K562 (cell line): ENCODE results near the gene PUDP. TPM values are rescaled to one million over a fixed set of nuclear protein-coding genes. Genes with fewer than 3 reads are reported as not detected.
A peak's percentile ranks its signal among the peaks of the same experiment; 100 is the strongest.

Experiments
- ATAC-seq: fragments of 200-7000 bp; cut with Tn5 transposase; 3 replicates; pipeline ENCODE4 v1.9.1; 2020; ENCODE audit warnings: moderate library complexity
- BruUV-seq: library from RNA; stranded (reverse); fragments of 400-500 nt; replicated peaks from 2 replicates; lab custom pipeline; 2021; lab: Mats Ljungman, UMichigan
- CTCF ChIA-PET: fragments of 300-600 bp; formaldehyde crosslinking; extraction: SDS; loops from one replicate; lab custom pipeline; 2021; ENCODE audit warnings: low intra/inter-chr PET ratio; lab: Yijun Ruan, JAX
- POLR2A ChIA-PET: fragments of 300-600, 350-650 bp; sonication (Branson Sonifier 250); formaldehyde crosslinking; extraction: SDS; loops from one replicate; lab custom pipeline; 2021; ENCODE audit warnings: antibody characterized with exemption, inconsistent platforms; lab: Yijun Ruan, JAX
- DNase-seq, 4 experiments: peaks; one replicate each; pipeline versions ENCODE4 v3.0.0 to v3.0.0-alpha.2; 2011 to 2018; ENCODE audit warnings: low spot score in 3 of 4, mixed read lengths in 3 of 4; ENCODE audit errors: extremely low read depth in 1 of 4
- FAIRE-seq: peaks from 2 replicates; lab custom pipeline; 2011; peaks lifted over from hg19 to GRCh38; lab: Jason Lieb, UNC
- H2AFZ ChIP-seq: 2 replicates; pipeline ENCODE4 v1.6.0; 2011; ENCODE audit warnings: low read depth, low read length, control low read depth, inconsistent platforms
- H3K27ac ChIP-seq: fragments of 200-600 bp; 3 replicates; pipeline ENCODE4 v1.8.0; 2011; ENCODE audit warnings: low read depth, mild to moderate bottlenecking, control low read depth, inconsistent platforms, low read length, moderate library complexity, mixed read lengths; ENCODE audit errors: extremely low read depth
- H3K27me3 ChIP-seq, 2 experiments: fragments of 300-600 bp in 1 of 2; 2 replicates in 1 of 2; 3 replicates in 1 of 2; pipeline versions ENCODE4 v1.6.0 to v1.8.0; 2011; ENCODE audit warnings: inconsistent platforms in 2 of 2, low read length in 2 of 2, mild to moderate bottlenecking in 1 of 2, mixed read lengths in 1 of 2, moderate library complexity in 1 of 2; ENCODE audit not compliant: control insufficient read depth in 2 of 2, insufficient read depth in 2 of 2
- H3K36me3 ChIP-seq: fragments of 300-600 bp; 3 replicates; pipeline ENCODE4 v1.8.0; 2011; ENCODE audit warnings: mild to moderate bottlenecking, low read length, inconsistent platforms; ENCODE audit not compliant: control insufficient read depth, insufficient read depth
- H3K4me1 ChIP-seq, 2 experiments: fragments of 200-600 bp in 1 of 2; replicated peaks in 1 of 2; 2 replicates in 1 of 2; 3 replicates in 1 of 2; pipeline versions ENCODE4 v1.5.1 to v1.8.0; 2011; ENCODE audit warnings: inconsistent platforms in 2 of 2, low read length in 2 of 2, mild to moderate bottlenecking in 1 of 2, mixed read lengths in 1 of 2, moderate library complexity in 1 of 2; ENCODE audit not compliant: control insufficient read depth in 2 of 2, insufficient read depth in 2 of 2
- H3K4me2 ChIP-seq: 2 replicates; pipeline ENCODE4 v1.6.1; 2011; ENCODE audit warnings: low read length, control low read depth, inconsistent platforms, mixed read lengths; ENCODE audit not compliant: insufficient read depth
- H3K4me3 ChIP-seq: fragments of 200-600 bp; sonication (generic), shearing (Covaris generic); 2 replicates; pipeline ENCODE4 v1.5.1; 2016; ENCODE audit warnings: control low read depth, inconsistent platforms
- H3K79me2 ChIP-seq: fragments of 200-600 bp; 3 replicates; pipeline ENCODE4 v1.8.0; 2011; ENCODE audit warnings: low read length, inconsistent platforms; ENCODE audit not compliant: control insufficient read depth, insufficient read depth
- H3K9ac ChIP-seq, 2 experiments: 2 replicates each; pipeline versions ENCODE4 v1.6.0 to v1.6.1; 2011; ENCODE audit warnings: low read depth in 2 of 2, low read length in 2 of 2, control low read depth in 1 of 2, inconsistent platforms in 1 of 2, mild to moderate bottlenecking in 1 of 2, mixed read lengths in 1 of 2; ENCODE audit not compliant: insufficient read depth in 1 of 2
- H3K9me1 ChIP-seq: one replicate; pipeline ENCODE4 v1.6.0; 2011; ENCODE audit warnings: inconsistent platforms, mild to moderate bottlenecking, low read length, moderate library complexity; ENCODE audit not compliant: control insufficient read depth, insufficient read depth
- H3K9me3 ChIP-seq: replicated peaks from 2 replicates; pipeline ENCODE4 v1.5.1; 2011; ENCODE audit warnings: low read depth, low read length, inconsistent platforms; ENCODE audit not compliant: control insufficient read depth, insufficient read depth
- H4K20me1 ChIP-seq: replicated peaks from 2 replicates; pipeline ENCODE4 v1.6.1; 2011; ENCODE audit warnings: low read length, inconsistent platforms, mixed read lengths; ENCODE audit not compliant: control insufficient read depth, insufficient read depth
- ATF7 ChIP-seq: fragments of 450-650 bp; IDR thresholded peaks from 2 replicates; pipeline ENCODE4 v1.7.1; 2014; ENCODE audit warnings: mild to moderate bottlenecking, moderate library complexity
- BMI1 ChIP-seq: fragments of 150-350 bp; IDR thresholded peaks from 2 replicates; pipeline ENCODE4 v1.6.1; 2014; ENCODE audit warnings: low read length
- CREM ChIP-seq: IDR thresholded peaks from 2 replicates; pipeline ENCODE4 v1.6.1; 2014; ENCODE audit warnings: antibody characterized with exemption, low read depth
- EZH2 ChIP-seq: IDR thresholded peaks from 2 replicates; pipeline ENCODE4 v1.6.1; 2012; ENCODE audit warnings: low read depth, mild to moderate bottlenecking, inconsistent platforms, low read length, borderline replicate concordance
- GABPB1 ChIP-seq: sonication (generic); formaldehyde crosslinking; IDR thresholded peaks from 2 replicates; pipeline ENCODE4 v1.8.0; 2022; ENCODE audit warnings: mild to moderate bottlenecking, missing genetic modification reagents
- GTF2E2 ChIP-seq: fragments of 200-800 bp; sonication (Bioruptor generic); IDR thresholded peaks from 2 replicates; pipeline ENCODE4 v1.6.1; 2016; ENCODE audit warnings: missing genetic modification characterization, missing compliant biosample characterization
- HMGN3 ChIP-seq: IDR thresholded peaks from 2 replicates; pipeline ENCODE4 v1.6.1; 2011; ENCODE audit warnings: borderline replicate concordance, low read depth, mild to moderate bottlenecking, mixed read lengths, low read length; ENCODE audit not compliant: insufficient read length; ENCODE audit errors: extremely low read depth
- NR2C2 ChIP-seq, 2 experiments: fragments of 200-800 bp in 1 of 2; sonication (Bioruptor generic) in 1 of 2; sonication (generic) in 1 of 2; formaldehyde crosslinking in 1 of 2; IDR thresholded peaks; 2 replicates each; pipeline versions ENCODE4 v1.6.1 to v1.8.0; 2016 to 2022; ENCODE audit warnings: mild to moderate bottlenecking in 1 of 2, missing compliant biosample characterization in 1 of 2, missing genetic modification characterization in 1 of 2, missing genetic modification reagents in 1 of 2
- POLR2G ChIP-seq: fragments of 200-400 bp; formaldehyde crosslinking; IDR thresholded peaks from 2 replicates; pipeline ENCODE4 v1.6.1; 2017; ENCODE audit warnings: low read depth, mild to moderate bottlenecking, antibody characterized with exemption, low read length, moderate library complexity
- PRMT5 ChIP-seq: sonication (generic); formaldehyde crosslinking; IDR thresholded peaks from 2 replicates; pipeline ENCODE4 v1.5.0; 2020; ENCODE audit warnings: missing genetic modification reagents
- RFX1 ChIP-seq: fragments of 450-650 bp; IDR thresholded peaks from 2 replicates; pipeline ENCODE4 v1.6.1; 2016; ENCODE audit warnings: mild to moderate bottlenecking, moderate library complexity
- SMARCE1 ChIP-seq: fragments of 450-650 bp; IDR thresholded peaks from 2 replicates; pipeline ENCODE4 v1.7.1; 2016; ENCODE audit warnings: mild to moderate bottlenecking
- SREBF2 ChIP-seq: sonication (generic); formaldehyde crosslinking; IDR thresholded peaks from 2 replicates; pipeline ENCODE4 v1.4.0; 2020; ENCODE audit warnings: mild to moderate bottlenecking, missing genetic modification reagents
- SRSF7 ChIP-seq: fragments of 200-400 bp; formaldehyde crosslinking; optimal IDR thresholded peaks from 2 replicates; pipeline ENCODE3; 2017; ENCODE audit warnings: mild to moderate bottlenecking, low read depth, low read length
- TARDBP ChIP-seq: fragments of 450-650 bp; IDR thresholded peaks from 2 replicates; pipeline ENCODE4 v1.6.1; 2016
- ZNF785 ChIP-seq: fragments of 250-450 bp; sonication (Bioruptor Pico); IDR thresholded peaks from 2 replicates; pipeline ENCODE4 v1.4.0; 2020; ENCODE audit warnings: mild to moderate bottlenecking
- WGBS: fragments of 100-300 bp; shearing (Covaris generic); methylation state at CpG from one replicate; pipeline ENCODE4 v1.1.6; 2016; ENCODE audit warnings: low coverage, mixed read lengths; ENCODE audit not compliant: insufficient coverage; ENCODE audit errors: missing lambda C conversion rate; 5-methylcytosine and 5-hydroxymethylcytosine counted together
- in situ Hi-C: fragments of 300-500 bp; cut with MboI; formaldehyde crosslinking; loops from 4 replicates; pipeline ENCODE4 v1.15.0; 2018; ENCODE audit warnings: inconsistent platforms, mixed read lengths
- intact Hi-C: fragments of 100-400 bp; cut with micrococcal nuclease; formaldehyde crosslinking; loops from 2 replicates; pipeline ENCODE4 v1.14.2; 2022
- polyA plus RNA-seq, 8 experiments: library from polyadenylated mRNA; depleted of rRNA in 4 of 8; stranded (reverse) in 5 of 8; unstranded in 3 of 8; fragments of >200 nt; fragmentation: Nextera tagmentation in 2 of 8; fragmentation: Illumina TruSeq in 1 of 8; extraction: Ambion mirVana in 2 of 8; extraction: Trizol in 1 of 8; gene quantifications; 2 replicates each; pipeline versions ENCODE4 v1.2.1 to v1.2.3, GENCODE V29; 2011 to 2014; ENCODE audit warnings: inconsistent platforms in 1 of 8, missing spikeins in 1 of 8
- total RNA-seq, 7 experiments: library from RNA; depleted of rRNA in 6 of 7; stranded (reverse); fragments of >200 nt in 6 of 7; fragmentation: Illumina TruSeq in 2 of 7; extraction: Trizol in 2 of 7; gene quantifications; 2 replicates each; pipeline versions ENCODE4 v1.2.1 to v1.2.3, GENCODE V29; 2011 to 2021; ENCODE audit warnings: low replicate concordance in 1 of 7
- TF ChIP-seq, protein P1 (sequence below): fragments of 250-450 bp; sonication (Bioruptor Pico); IDR thresholded peaks from 2 replicates; pipeline ENCODE4 v1.4.0; 2020; ENCODE audit warnings: mild to moderate bottlenecking
- TF ChIP-seq, protein P2 (sequence below): sonication (generic); formaldehyde crosslinking; IDR thresholded peaks from 2 replicates; pipeline ENCODE4 v1.8.0; 2022; ENCODE audit warnings: mild to moderate bottlenecking, missing genetic modification reagents, borderline replicate concordance

PUDP gene
- total and polyA plus RNA-seq, 9 of the 15 experiments (the other 6 are each of a cell fraction or from before 2014, with no cell fraction given): 13.6 to 63.0 (median 29.2) TPM

DNA sequence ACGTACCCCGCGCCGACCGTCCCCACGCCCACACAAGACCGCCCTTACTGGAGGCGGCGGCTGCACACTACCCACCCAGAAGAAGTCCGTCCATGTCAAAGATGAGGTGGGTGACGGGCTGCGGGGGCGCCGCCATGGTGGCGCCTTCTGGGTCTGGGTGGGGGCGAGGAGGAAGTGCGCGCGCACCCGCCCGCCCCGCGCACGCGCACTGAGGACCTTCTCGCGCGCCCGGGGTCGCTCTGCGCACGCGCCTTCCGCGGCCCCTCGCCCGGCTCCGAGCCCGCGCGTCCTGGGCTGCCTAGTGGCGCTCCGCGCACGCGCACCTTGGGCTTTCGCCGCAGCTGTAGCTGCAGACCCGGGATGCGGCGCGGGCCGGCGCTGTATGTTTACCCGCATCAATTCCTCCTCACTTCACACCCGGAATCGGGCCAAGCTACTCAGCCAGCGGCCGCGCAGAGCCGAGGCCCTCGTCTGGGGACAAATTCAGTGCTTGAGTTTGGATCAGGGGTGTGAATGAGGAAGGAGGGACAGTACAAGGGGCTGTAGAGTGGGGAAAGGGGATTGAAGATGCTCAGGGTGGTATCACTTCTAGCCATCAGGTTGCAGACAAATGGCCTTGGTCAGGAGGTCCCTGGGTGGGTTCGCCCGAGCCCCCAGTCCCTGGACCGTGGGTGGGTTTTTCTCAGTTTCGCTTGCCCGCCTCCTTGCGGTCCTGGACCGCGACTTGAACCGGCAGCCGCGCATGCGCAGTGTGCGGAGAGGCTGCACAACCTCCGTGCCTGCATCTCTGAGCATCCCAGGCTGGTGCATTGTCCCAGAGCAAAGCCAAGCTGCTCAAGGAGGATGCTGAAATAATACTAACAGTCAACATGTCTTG, at the start of gene PUDP (continued):
- TF ChIP-seq HMGN3 (peak; percentile 44), NR2C2 (CRISPR knock-in tag; IDR thresholded peaks at IDR 0.05) (no peak), NR2C2 (tag; IDR thresholded peaks at IDR 0.05) (peak; percentile 31; the same call in 1 of the 2 replicates), EZH2 (no peak), POLR2G (peak; percentile 83), CREM (peak; percentile 52), GABPB1 (CRISPR knock-in tag) (0 out of 2 replicates have a peak, but pooled peaks have one; percentile 7), SMARCE1 (peak; percentile 74; the same call in 1 of the 2 replicates)

DNA sequence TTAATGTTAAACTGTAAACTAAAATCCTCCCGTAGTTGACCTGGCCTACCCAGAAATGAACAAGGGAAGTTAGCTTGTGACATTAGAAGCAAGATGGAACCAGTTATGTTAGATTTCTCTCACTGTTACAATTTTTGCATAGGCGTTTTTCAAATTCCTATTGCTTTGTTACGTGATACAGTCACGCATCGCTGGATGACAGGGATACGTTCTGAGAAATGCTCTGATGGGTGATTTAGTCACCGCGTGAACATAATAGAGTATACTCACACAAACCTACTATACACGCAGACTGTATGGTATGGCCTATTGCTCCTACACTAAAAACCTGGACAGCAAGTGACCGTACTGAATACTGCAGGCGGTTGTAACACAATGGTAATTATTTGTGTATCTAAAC, 46.7 kb upstream of the PUDP start:
- WGBS: 34% methylated on average over 11 of the region's 11 CpGs
- H3K9me1 ChIP-seq: no peaks in the 10 kb centered on the region
- in situ Hi-C loops: no loop called here
- DNase-seq: no peak
- H3K4me3 ChIP-seq: no peak overlapping the region
- H4K20me1 ChIP-seq: no peaks in the 10 kb centered on the region
- H3K27ac ChIP-seq: no peak overlapping the region
- no peaks in the 10 kb centered on the region for H3K79me2 ChIP-seq
- H3K9ac ChIP-seq: no peak overlapping the region
- FAIRE-seq: no peak
- ChIA-PET CTCF (no interaction called here), POLR2A (no interaction called here)
- H3K36me3 ChIP-seq: no peaks in the 10 kb centered on the region
- intact Hi-C loops: no loop called here
- BruUV-seq: no TSS peak
- no peaks in the 10 kb centered on the region for H3K9me3 ChIP-seq
- no peaks in the 10 kb centered on the region for H3K27me3 ChIP-seq
- H3K4me2 ChIP-seq: no peak overlapping the region
- no peak overlapping the region for H2AFZ ChIP-seq
- no peaks in the 10 kb centered on the region for H3K4me1 ChIP-seq
- ATAC-seq: no peak
- TF ChIP-seq RFX1: no peak
- TF ChIP-seq ATF7: no peak
- no peak for TF ChIP-seq GTF2E2 (tag)
- TF ChIP-seq PRMT5 (CRISPR knock-in tag): no peak
- no peak for TF ChIP-seq SRSF7
- TF ChIP-seq SREBF2: no peak
- TF ChIP-seq, protein P1, sequence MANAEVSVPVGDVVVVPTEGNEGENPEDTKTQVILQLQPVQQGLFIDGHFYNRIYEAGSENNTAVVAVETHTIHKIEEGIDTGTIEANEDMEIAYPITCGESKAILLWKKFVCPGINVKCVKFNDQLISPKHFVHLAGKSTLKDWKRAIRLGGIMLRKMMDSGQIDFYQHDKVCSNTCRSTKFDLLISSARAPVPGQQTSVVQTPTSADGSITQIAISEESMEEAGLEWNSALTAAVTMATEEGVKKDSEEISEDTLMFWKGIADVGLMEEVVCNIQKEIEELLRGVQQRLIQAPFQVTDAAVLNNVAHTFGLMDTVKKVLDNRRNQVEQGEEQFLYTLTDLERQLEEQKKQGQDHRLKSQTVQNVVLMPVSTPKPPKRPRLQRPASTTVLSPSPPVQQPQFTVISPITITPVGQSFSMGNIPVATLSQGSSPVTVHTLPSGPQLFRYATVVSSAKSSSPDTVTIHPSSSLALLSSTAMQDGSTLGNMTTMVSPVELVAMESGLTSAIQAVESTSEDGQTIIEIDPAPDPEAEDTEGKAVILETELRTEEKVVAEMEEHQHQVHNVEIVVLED (CRISPR knock-in tag): no peak
- TF ChIP-seq BMI1: no peak
- TF ChIP-seq ZNF785 (CRISPR knock-in tag): no peak
- no peak for TF ChIP-seq TARDBP
- TF ChIP-seq, protein P2, sequence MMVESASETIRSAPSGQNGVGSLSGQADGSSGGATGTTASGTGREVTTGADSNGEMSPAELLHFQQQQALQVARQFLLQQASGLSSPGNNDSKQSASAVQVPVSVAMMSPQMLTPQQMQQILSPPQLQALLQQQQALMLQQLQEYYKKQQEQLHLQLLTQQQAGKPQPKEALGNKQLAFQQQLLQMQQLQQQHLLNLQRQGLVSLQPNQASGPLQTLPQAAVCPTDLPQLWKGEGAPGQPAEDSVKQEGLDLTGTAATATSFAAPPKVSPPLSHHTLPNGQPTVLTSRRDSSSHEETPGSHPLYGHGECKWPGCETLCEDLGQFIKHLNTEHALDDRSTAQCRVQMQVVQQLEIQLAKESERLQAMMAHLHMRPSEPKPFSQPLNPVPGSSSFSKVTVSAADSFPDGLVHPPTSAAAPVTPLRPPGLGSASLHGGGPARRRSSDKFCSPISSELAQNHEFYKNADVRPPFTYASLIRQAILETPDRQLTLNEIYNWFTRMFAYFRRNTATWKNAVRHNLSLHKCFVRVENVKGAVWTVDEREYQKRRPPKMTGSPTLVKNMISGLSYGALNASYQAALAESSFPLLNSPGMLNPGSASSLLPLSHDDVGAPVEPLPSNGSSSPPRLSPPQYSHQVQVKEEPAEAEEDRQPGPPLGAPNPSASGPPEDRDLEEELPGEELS (CRISPR knock-in tag): no peak
